RKO (cell line): ENCODE measurements around the gene TMEM120B.

Experiments
- DNase-seq: peaks from one replicate; pipeline ENCODE4 v3.0.0-alpha.2; 2016; ENCODE audit warnings: low spot score

Gene TMEM120B

DNA sequence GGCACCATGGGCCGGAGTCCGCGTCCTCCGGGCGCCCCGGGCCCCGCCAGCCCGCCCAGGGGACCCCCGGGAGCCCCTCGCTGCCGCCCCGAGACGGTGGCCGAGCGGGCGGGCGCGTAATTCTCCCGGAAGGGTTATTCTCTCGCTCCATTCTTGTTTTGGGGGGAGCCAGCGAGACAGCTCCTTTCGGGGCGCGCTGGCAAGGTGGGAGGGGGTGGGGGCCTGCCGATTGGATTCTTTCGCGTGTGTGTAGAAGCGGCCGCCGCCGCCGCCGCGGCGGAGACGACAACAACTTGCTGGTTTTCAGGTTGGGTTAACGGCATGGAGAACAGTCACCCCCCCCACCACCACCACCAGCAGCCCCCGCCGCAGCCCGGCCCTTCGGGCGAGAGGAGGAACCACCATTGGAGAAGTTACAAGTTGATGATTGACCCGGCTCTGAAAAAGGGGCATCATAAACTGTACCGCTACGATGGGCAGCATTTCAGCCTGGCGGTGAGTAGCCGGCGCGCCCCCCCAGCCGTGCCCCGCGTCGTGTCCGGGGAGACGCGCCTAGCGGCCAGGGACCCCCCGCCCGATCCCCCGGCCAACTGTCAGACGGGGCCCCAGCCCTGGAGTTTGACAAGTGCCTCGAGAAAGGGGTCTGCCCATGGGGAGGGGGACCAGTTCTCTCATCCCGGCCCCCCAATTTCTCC lies 92.0 kb downstream of the TMEM120B start:
- DNase-seq = peak; percentile 65

DNA sequence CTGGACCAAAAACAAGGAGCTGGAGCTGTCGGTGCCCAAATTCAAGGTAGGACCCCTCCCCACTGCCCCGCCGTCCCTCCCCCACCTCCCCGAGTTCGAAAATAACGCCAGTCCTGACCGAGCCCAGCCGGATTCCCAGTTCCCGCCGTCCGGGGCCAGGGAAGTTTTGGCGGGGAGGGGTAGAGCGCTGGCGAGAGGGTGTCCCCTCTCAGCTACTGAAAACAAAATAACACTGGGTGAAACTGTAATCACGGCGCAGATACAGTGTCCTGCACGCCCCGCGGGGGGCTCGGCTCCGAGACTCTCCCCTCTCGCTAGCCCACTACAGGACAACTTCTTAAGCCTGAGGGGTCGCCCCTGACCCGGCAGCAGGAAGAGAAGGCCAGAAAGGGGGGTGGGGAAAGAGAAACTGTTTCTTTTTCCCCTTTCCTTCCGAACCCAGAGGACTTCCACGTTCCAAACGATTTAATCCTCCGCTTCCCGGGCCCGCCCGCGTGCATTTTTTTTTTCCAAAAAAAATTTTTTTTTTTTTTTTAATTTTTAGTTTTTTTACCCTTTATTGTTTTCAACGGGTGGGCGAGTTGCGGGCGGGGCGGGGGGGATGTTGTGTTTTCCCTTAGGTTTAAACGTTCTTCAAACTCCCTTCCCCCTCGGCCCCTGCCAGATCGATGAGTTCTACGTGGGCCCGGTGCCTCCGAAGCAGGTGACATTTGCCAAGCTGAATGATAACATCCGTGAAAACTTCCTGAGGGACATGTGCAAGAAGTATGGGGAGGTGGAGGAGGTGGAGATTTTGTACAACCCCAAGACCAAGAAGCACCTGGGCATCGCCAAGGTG lies 92.8 kb downstream of the TMEM120B start:
- DNase-seq = peak; percentile 66

DNA sequence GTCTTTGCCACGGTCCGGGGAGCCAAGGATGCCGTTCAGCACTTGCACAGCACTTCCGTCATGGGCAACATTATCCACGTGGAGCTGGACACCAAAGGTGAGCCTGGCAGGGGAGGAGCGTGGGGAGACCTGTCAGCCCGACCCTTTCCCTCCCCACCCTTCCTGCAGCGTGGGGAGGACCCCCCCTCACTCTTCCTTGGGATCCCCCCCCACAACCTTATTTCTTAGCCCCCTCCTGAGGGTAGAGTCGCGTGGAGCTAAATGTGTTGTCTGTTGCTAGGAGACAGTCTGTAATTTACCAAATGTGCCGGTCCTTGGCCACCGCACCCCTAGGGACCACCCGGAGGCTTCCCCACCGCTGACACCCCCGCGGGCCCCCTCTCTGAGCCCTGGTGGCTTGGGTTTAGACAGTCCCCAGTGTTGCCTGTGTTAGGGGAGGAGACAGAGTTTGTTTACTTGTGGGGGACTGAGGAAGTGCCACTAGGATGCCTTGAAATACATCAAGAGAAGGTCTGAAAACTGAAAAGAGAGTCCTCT lies 93.5 kb downstream of the TMEM120B start:
- DNase-seq = no peak

- DNase-seq = no peak
These were observed 94.2 kb downstream of the TMEM120B start for GRCh38 chr12:121806546-121807423.

DNA sequence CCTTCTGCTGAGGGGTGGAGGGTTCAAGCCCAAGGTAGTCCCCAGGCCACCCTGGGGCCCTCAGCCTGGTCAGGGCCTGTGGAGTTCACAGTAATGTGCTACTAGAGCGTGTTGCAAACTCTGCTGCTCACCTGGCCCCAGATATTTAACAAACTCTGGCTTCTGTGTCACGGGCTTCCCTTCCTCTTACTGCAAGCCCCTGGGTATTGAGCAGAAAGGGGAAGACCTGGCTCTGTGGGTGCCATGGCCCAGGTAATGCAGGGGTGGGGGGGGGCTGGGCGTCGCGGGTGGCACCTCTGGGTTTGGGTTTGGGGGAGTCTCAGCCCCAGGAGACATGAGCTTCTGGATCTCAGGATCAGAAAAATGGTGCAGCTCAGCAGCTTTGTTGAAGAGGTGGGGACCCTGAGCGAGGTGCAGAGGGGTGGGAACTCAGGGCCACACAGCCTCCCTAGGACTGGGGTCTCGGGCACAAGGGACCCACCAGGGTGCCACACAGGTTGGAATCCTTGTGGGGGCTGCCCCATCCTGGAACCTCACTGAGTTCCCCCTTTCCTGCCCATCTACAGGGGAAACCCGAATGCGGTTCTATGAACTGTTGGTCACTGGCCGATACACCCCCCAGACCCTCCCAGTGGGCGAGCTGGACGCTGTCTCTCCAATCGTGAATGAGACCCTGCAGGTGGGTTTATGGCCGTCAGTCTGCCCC lies 95.2 kb downstream of the TMEM120B start:
- no peak for DNase-seq

DNA sequence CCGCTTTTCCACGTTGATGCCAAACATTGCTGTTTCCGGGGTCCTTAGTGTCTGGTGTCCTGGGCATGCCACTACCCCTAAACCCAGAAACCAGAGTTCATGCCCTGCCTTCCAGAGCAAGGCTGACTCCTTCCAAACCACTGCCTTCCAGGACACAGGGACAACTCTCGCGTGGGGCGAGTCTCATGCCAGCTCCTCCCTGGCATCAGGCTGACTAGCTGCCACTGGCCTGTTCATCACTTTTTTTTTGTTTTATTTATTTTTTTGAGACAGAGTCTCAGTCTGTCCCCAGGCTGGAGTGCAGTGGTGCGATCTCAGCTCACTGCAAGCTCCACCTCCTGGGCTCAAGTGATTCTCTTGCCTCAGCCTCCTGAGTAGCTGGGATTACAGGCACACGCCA lies 96.1 kb downstream of the TMEM120B start:
- DNase-seq = no peak

- no peak for DNase-seq
These were observed 97.2 kb downstream of the TMEM120B start for GRCh38 chr12:121809712-121810116.

DNA sequence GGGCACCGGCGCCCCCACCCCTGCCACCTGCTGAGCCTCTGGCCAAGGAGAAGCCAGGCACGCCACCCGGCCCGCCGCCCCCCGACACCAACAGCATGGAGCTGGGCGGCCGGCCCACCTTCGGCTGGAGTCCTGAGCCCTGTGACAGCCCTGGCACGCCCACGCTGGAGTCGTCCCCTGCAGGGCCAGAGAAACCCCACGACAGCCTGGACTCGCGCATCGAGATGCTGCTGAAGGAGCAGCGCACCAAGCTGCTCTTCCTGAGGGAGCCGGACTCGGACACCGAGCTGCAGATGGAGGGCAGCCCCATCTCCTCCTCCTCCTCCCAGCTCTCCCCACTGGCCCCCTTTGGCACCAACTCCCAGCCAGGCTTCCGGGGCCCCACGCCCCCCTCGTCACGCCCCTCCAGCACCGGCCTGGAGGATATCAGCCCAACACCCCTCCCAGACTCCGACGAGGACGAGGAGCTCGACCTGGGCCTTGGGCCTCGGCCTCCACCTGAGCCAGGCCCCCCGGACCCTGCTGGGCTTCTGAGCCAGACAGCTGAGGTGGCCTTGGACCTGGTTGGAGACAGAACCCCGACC lies 97.8 kb downstream of the TMEM120B start:
- DNase-seq = no peak

DNA sequence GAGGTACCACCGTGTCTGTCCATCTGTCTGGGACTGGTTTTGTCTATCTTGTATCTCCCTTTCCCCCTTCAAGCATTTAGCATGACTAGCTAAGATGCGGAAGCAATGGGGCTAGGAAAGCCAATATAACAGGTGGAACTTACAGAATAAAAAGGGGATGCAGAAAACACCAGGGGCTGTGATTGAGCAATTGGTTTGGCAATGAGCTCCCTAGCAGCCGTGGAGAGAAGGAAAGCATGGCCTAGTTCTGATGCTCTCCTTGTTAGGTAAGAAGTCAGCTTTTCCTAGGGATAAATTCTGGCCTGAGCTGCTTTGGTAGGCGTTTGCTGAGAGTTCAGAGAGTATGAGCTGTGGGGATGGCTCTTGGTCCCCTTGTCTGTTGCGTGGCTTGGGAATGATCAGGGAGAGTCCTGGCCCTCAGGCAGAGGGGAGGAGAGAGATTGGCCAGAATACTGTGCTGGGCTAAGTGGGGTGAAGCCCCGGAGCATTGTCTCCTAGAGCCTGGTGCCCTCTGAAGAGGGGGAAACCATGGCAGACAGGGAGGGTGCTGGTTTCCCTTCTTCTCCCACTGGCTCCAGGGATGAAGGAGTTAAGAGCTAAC lies 98.4 kb downstream of the TMEM120B start:
- DNase-seq = no peak

- DNase-seq = peak; percentile 78
These were observed 99.1 kb downstream of the TMEM120B start for GRCh38 chr12:121811434-121812319.

DNA sequence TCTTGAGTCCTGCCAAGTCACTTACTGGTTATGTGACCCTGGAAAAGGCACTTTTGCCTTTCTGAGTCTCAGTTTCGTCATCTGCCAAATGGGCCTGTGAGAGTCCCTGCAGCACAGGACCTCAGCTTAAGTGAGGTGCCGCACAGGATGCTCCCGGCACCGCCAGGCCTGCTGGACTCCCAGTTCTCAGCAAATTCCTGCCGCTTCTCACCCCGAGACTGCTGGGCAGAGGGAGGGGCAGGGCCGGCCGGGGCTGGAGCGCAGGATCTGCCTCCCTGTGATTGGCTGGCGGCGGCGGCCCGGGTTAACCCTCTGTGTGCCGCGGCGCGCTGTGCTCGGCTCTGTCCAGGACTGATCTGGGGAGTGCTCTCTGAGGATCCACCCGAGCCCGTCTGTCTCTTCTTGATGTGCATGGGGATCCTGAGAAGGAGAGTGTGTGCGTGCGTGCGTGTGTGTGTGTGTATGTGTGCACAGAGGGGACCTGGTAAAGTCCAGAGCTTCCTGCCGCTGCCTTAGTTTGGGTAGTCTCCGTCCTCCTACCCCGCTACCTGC lies 99.8 kb downstream of the TMEM120B start:
- DNase-seq = peak; percentile 78

DNA sequence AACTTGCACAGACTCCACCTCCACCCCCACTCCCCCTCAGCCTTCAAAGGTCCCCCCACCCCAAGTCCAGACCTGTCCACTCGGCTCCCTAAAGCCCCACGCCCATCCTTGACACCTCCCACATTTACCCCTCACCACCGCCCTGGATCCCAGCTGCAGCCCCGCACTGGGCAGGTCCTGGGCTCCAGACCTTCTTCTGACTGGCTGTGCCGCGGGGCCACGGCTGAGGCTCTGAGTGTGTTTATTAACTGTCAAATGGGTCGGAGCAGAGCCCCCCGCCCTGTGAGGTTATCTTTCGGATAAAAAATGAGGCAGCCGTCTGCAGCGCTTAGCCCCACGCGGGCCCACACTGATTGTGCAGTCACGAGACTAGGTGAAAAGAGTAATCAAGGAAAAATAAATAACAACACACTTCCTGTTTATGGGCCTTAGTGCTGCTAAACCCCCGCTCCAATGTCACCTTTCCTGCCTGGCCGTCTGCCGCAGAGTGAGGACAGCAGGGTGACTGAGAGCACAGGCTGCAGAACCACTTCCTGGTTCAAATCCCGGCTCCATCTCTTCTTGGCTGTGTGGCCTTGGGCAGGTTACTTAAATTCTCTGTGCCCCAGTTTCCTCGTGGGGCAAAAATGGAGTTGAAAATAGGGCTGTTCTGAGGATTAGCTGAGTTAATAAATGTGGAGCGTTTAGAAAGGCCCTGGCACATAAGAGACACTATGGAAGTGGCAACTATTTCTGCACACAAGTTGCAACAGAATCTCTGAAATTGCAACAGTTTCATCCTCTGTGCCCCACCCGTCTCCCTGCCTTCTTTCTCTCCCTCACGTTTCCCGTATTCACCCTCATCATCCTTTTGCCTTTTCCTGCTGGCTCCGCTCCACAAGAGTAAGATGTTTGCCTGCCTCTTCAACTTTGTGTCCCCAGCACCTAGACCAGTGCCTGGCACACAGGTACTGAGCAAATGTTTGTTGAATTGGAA lies 100.7 kb downstream of the TMEM120B start:
- no peak for DNase-seq

- no peak for DNase-seq
These were observed 101.4 kb downstream of the TMEM120B start for GRCh38 chr12:121813951-121814350.

GRCh38 chr12:121814429-121815119 lies 102.0 kb downstream of the TMEM120B start:
- DNase-seq = no peak

- DNase-seq = no peak
These were observed 102.7 kb downstream of the TMEM120B start for GRCh38 chr12:121815263-121815662.

DNA sequence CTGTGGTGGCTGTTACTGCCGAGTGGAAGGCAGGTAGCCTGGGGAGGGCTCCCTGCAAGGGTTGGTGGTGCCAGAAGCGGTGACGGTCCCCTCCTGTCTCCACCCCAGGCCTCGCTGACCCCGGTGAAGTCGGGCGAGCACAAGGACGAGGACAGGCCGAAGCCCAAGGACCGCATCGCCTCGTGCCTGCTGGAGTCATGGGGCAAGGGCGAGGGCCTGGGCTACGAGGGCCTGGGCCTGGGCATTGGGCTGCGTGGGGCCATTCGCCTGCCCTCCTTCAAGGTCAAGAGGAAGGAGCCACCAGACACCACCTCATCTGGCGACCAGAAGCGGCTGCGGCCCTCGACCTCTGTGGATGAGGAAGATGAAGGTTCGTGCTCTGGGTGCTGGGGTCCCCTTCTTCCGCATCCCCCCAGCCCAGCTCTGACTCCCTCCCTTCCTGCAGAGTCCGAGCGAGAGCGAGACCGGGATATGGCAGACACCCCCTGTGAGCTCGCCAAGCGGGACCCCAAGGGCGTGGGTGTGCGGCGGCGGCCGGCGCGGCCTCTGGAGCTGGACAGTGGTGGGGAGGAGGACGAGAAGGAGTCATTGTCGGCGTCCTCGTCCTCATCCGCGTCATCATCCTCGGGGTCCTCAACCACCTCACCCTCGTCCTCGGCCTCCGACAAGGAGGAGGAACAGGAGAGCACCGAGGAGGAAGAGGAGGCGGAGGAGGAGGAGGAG lies 104.5 kb downstream of the TMEM120B start:
- no peak for DNase-seq

- no peak for DNase-seq
These were observed 105.1 kb downstream of the TMEM120B start for GRCh38 chr12:121817648-121818043.
